ENCODE measurements around the gene MYBPHL. TPM values are rescaled to one million over a fixed set of nuclear protein-coding genes. Genes with fewer than 3 reads are reported as not detected.

Gene MYBPHL
- total RNA-seq, 4 donors from 2014 or later, result 3.1 TPM; not detected in 3

GRCh38 chr1:109350655-109351054 is 43.8 kb upstream of the MYBPHL start:
- no peak for ATAC-seq
- DNase-seq, result no peak
- TF ChIP-seq CTCF (IDR thresholded peaks at IDR 0.05 in 4 of 5, conservative IDR thresholded peaks at IDR 0.05 in 1 of 5) (no peak), POLR2A (IDR thresholded peaks at IDR 0.05) (no peak)
- Histone ChIP-seq H3K9me3 (no peaks in the 10 kb centered on the region), H3K27me3 (no peaks in the 10 kb centered on the region), H3K4me1 (no peaks in the 10 kb centered on the region), H3K27ac (no peak overlapping the region), H3K36me3 (peaks cover 0 to 90% of the 10 kb centered on the region in 2 donors), H3K4me3 (no peak overlapping the region)
- in situ Hi-C loops (cut with MboI; ENCODE audit: low sequenced_read_pairs in 4 of 4) (no loop called here), intact Hi-C loops (cut with DNase I; ENCODE audit: low total_unique reads) (loop anchor here (5.0 kb wide), 1 partner anchor 48 kb away; no protein-coding TSS in a partner anchor)

GRCh38 chr1:109350182-109350581 is 43.4 kb upstream of the MYBPHL start:
- Histone ChIP-seq H3K4me3 (no peak overlapping the region), H3K4me1 (no peaks in the 10 kb centered on the region), H3K36me3 (peaks cover 0 to 94% of the 10 kb centered on the region in 2 donors), H3K9me3 (no peaks in the 10 kb centered on the region), H3K27ac (peak overlapping the region in 1 of 4 donors; percentile 17), H3K27me3 (no peaks in the 10 kb centered on the region)
- intact Hi-C loops (cut with DNase I; ENCODE audit: low total_unique reads), result loop anchor here (5.0 kb wide), 1 partner anchor 48 kb away; no protein-coding TSS in a partner anchor
- DNase-seq (no peak), ATAC-seq (no peak)
- in situ Hi-C loops (cut with MboI; ENCODE audit: low sequenced_read_pairs in 4 of 4), result no loop called here
- TF ChIP-seq CTCF (IDR thresholded peaks at IDR 0.05 in 4 of 5, conservative IDR thresholded peaks at IDR 0.05 in 1 of 5) (no peak), POLR2A (IDR thresholded peaks at IDR 0.05) (no peak)

- no peak for ATAC-seq
- Histone ChIP-seq H3K36me3 (peaks cover 0 to 97% of the 10 kb centered on the region in 2 donors), H3K4me1 (no peaks in the 10 kb centered on the region), H3K9me3 (no peaks in the 10 kb centered on the region), H3K27ac (no peak overlapping the region), H3K27me3 (no peaks in the 10 kb centered on the region), H3K4me3 (no peak overlapping the region)
- in situ Hi-C loops (cut with MboI; ENCODE audit: low sequenced_read_pairs in 4 of 4) (loop anchor here in 1 of 4 donors (10.0 kb wide), 1 partner anchor 57 kb away; no protein-coding TSS in a partner anchor), intact Hi-C loops (cut with DNase I; ENCODE audit: low total_unique reads) (no loop called here)
- DNase-seq, result no peak
- TF ChIP-seq CTCF (IDR thresholded peaks at IDR 0.05 in 4 of 5, conservative IDR thresholded peaks at IDR 0.05 in 1 of 5) (no peak), POLR2A (IDR thresholded peaks at IDR 0.05) (no peak)
Observed at GRCh38 chr1:109347511-109347910, 40.7 kb upstream of the MYBPHL start.

- ATAC-seq, result no peak
- H3K27me3 ChIP-seq, result no peaks in the 10 kb centered on the region
- no peak for DNase-seq
- no peak overlapping the region for H3K4me3 ChIP-seq
- H3K9me3 ChIP-seq, result no peaks in the 10 kb centered on the region
- H3K4me1 ChIP-seq, result peaks cover 7 to 18% of the 10 kb centered on the region in 2 donors
- TF ChIP-seq POLR2A (IDR thresholded peaks at IDR 0.05) (no peak), CTCF (IDR thresholded peaks at IDR 0.05 in 4 of 5, conservative IDR thresholded peaks at IDR 0.05 in 1 of 5) (no peak)
- intact Hi-C loops (cut with DNase I; ENCODE audit: low total_unique reads), result loop anchor here (2.0 kb wide), 1 partner anchor 19 kb away; no protein-coding TSS in a partner anchor
- peak overlapping the region in 2 of 4 donors; percentile 11 to 85 for H3K27ac ChIP-seq
- peaks cover 5 to 90% of the 10 kb centered on the region in 2 donors for H3K36me3 ChIP-seq
- in situ Hi-C loops (cut with MboI; ENCODE audit: low sequenced_read_pairs in 4 of 4), result loop anchor here in 1 of 4 donors (10.0 kb wide), 1 partner anchor 63 kb away; no protein-coding TSS in a partner anchor
Observed at GRCh38 chr1:109341944-109342930, 35.4 kb upstream of the MYBPHL start.
